ENCODE measurements around the gene BCL2L12.

The BCL2L12 gene

DNA sequence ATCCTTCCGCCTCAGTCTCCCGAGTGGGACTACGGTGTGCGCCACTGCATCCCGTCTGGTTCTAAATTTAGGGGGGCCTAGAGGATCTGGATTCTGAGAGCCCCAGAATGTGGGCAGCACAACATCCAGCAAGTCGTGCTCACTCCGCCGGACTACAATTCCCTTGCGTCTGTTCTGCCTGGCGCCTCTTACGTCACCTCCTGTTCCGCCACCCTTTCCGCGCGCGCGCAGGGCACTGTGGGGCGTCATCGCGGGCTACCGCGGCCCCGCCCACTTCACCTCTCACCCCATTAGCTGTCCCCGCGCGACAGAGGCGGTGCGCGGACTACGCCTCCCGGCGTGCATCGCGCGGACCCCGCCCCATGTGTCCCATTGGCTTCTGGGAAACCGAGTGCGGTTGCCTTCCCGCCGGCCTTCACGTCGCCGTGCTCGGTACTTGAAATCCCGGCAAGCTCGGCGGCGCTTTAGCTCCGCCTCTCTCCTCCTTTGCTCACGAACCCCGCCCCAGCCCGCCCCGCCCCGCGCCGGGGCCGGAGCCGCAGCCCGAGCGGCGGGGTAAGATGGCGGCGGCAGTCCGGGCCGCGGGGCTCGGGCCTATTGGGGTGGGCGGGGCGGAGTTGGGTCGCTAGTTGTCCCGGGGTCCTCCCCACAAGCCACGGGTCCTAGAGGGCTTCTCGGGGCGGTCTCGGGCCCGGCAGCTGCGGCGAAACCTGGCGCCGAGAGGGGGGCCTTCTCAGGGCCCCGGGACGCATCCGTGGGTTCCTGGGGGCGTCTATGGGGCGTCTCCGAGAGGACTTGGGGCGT, 23.8 kb upstream of the BCL2L12 start, which contains the start of gene SCAF1:
TSS of gene SCAF1 (plus strand) at position 522 of the 804 bp plus-strand sequence. CDS start 2,818 bp downstream, outside the sequence.
- peak; percentile 60; the same call in 1 of the 2 replicates for TF ChIP-seq TAF1 (IDR thresholded peaks at IDR 0.05; ENCODE audit: borderline replicate concordance, insufficient read depth, low read length)
- peak; percentile 98 for TF ChIP-seq FOXP2 (optimal IDR thresholded peaks at IDR 0.05; ENCODE audit: borderline replicate concordance, extremely low read depth, extremely low read length, insufficient read depth)
- TF ChIP-seq, protein P1, sequence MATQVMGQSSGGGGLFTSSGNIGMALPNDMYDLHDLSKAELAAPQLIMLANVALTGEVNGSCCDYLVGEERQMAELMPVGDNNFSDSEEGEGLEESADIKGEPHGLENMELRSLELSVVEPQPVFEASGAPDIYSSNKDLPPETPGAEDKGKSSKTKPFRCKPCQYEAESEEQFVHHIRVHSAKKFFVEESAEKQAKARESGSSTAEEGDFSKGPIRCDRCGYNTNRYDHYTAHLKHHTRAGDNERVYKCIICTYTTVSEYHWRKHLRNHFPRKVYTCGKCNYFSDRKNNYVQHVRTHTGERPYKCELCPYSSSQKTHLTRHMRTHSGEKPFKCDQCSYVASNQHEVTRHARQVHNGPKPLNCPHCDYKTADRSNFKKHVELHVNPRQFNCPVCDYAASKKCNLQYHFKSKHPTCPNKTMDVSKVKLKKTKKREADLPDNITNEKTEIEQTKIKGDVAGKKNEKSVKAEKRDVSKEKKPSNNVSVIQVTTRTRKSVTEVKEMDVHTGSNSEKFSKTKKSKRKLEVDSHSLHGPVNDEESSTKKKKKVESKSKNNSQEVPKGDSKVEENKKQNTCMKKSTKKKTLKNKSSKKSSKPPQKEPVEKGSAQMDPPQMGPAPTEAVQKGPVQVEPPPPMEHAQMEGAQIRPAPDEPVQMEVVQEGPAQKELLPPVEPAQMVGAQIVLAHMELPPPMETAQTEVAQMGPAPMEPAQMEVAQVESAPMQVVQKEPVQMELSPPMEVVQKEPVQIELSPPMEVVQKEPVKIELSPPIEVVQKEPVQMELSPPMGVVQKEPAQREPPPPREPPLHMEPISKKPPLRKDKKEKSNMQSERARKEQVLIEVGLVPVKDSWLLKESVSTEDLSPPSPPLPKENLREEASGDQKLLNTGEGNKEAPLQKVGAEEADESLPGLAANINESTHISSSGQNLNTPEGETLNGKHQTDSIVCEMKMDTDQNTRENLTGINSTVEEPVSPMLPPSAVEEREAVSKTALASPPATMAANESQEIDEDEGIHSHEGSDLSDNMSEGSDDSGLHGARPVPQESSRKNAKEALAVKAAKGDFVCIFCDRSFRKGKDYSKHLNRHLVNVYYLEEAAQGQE (IDR thresholded peaks at IDR 0.05; ENCODE audit: insufficient read depth in 1 of 2, low read depth in 2 of 2, low read length in 2 of 2) = no peak
- no peak; the same call in 1 of the 2 replicates for TF ChIP-seq POLR2AphosphoS5 (IDR thresholded peaks at IDR 0.05; ENCODE audit: low read depth, low read length)
- TF ChIP-seq SIN3A (IDR thresholded peaks at IDR 0.05; ENCODE audit: borderline replicate concordance, insufficient read depth, low read length) = no peak

DNA sequence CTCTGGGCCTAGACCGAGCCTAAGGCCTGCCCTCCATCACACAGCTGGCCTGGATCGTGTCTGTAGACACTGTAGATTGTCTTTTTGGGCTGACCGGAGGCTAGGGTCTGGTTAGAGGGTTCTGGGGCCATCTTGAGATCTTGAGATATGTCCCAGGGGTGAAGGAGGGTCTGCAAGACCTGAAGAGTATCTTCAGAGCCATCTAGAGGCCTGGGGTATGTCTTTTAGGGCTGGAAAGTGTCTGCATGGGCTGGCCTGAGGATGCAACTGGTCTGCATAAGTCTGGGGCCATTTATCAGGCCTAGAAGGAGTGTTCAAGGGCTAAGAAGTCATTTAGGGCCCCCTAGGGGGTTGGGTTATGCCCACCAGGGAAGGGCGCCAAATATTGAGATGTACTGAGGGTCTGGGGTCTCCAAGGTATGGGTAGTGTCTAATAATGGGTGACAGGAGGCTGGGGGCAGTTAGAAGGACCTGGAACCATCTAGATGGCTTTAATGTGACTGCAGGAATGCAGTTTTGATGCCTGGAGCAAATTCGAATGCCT, 23.2 kb upstream of the BCL2L12 start:
- TF ChIP-seq, protein P1 (IDR thresholded peaks at IDR 0.05; ENCODE audit: insufficient read depth in 1 of 2, low read depth in 2 of 2, low read length in 2 of 2) = no peak
- no peak for TF ChIP-seq TAF1 (IDR thresholded peaks at IDR 0.05; ENCODE audit: borderline replicate concordance, insufficient read depth, low read length)
- no peak for TF ChIP-seq FOXP2 (optimal IDR thresholded peaks at IDR 0.05; ENCODE audit: borderline replicate concordance, extremely low read depth, extremely low read length, insufficient read depth)
- TF ChIP-seq POLR2AphosphoS5 (IDR thresholded peaks at IDR 0.05; ENCODE audit: low read depth, low read length) = no peak
- no peak for TF ChIP-seq SIN3A (IDR thresholded peaks at IDR 0.05; ENCODE audit: borderline replicate concordance, insufficient read depth, low read length)

DNA sequence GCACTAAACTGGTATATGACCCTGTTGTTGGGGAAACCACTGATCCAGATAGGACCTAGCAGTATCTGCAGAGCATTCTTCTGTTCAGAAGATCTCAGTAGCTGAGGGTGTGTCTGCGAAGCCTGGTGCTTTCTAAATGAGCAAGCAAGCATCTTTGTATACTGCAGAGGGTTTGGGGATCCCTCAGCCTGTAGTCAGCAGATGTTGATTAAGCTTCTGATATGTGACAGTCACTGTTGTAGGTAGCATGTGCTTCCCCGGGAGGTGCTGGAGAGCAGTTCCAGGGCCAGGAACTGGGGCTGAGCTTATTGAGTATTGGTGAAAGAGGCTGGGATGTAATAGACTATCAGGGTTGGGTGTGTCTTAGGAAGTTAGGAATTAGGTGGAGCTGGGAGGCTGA, 22.3 kb upstream of the BCL2L12 start:
- TF ChIP-seq POLR2AphosphoS5 (IDR thresholded peaks at IDR 0.05; ENCODE audit: low read depth, low read length) (0 out of 2 replicates have a peak, but pooled peaks have one; percentile 24), SIN3A (IDR thresholded peaks at IDR 0.05; ENCODE audit: borderline replicate concordance, insufficient read depth, low read length) (no peak)

DNA sequence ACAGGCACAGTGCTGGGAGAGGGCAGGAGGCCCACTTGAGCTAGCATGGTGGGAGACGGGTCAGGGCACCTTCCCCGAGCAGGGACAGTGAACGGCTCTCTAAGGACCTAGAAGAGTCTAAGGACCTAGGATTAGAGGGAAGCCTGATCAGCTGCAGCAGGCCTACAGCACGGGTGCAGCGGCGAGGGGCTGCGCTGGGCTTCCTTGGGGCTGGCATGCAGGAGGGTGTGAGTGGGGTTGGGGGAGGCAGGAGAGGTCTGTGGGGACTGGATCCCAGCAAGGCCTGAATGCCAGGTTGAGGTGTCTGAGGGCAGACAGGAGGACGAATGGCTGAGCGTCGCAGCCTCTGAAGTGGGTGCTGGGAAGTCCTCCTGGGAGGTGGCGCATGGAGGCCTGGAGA, 20.1 kb upstream of the BCL2L12 start:
- no peak for TF ChIP-seq SIN3A (IDR thresholded peaks at IDR 0.05; ENCODE audit: borderline replicate concordance, insufficient read depth, low read length)

DNA sequence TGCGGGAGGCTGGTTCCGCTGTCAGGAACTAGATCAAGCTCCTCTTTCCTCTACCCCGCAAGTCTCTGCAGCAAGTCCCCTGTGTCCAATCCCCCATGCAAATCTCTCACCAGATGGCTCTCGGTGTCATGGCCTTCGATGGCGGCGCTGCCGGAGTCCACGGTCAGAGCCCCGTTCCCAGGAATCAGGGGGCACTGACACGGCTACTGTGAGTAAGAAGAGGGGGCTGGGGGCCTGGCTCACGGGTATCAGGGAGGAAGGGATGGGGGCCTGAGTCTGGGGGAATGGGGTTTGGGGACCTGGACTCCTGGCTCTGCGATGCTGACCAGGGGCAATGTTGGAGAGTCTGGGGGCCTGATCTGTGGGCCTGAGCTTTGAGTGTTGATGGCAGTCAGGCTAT, 19.7 kb upstream of the BCL2L12 start:
- TF ChIP-seq, protein P1 (IDR thresholded peaks at IDR 0.05; ENCODE audit: insufficient read depth in 1 of 2, low read depth in 2 of 2, low read length in 2 of 2) = no peak
- TF ChIP-seq POLR2AphosphoS5 (IDR thresholded peaks at IDR 0.05; ENCODE audit: low read depth, low read length) = no peak
- TF ChIP-seq TAF1 (IDR thresholded peaks at IDR 0.05; ENCODE audit: borderline replicate concordance, insufficient read depth, low read length) = no peak
- no peak for TF ChIP-seq SIN3A (IDR thresholded peaks at IDR 0.05; ENCODE audit: borderline replicate concordance, insufficient read depth, low read length)
- no peak for TF ChIP-seq FOXP2 (optimal IDR thresholded peaks at IDR 0.05; ENCODE audit: borderline replicate concordance, extremely low read depth, extremely low read length, insufficient read depth)

DNA sequence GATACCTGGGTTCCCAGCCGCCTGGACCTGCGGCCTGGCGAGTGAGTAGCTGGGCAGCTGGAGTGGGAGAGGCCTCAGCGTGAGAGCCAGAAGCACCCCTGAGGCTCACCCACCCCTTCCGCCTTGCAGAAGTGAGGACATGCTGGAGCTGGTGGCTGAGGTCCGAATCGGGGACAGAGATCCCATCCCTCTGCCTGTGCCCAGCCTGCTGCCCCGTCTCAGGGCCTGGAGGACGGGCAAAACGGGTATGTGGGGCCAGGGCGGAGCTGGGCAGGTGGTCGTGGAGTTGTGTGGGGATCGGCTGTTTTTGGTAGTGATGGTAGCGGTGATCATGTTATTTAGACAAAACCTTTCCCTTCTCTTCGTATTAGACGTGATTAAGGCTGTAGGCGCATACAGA, 19.1 kb upstream of the BCL2L12 start:
- no peak for TF ChIP-seq POLR2AphosphoS5 (IDR thresholded peaks at IDR 0.05; ENCODE audit: low read depth, low read length)
- no peak for TF ChIP-seq FOXP2 (optimal IDR thresholded peaks at IDR 0.05; ENCODE audit: borderline replicate concordance, extremely low read depth, extremely low read length, insufficient read depth)
- TF ChIP-seq SIN3A (IDR thresholded peaks at IDR 0.05; ENCODE audit: borderline replicate concordance, insufficient read depth, low read length) = no peak
- no peak for TF ChIP-seq TAF1 (IDR thresholded peaks at IDR 0.05; ENCODE audit: borderline replicate concordance, insufficient read depth, low read length)
- TF ChIP-seq, protein P1 (IDR thresholded peaks at IDR 0.05; ENCODE audit: insufficient read depth in 1 of 2, low read depth in 2 of 2, low read length in 2 of 2) = no peak

Data from PFSK-1 (cell line).